HCT116 (cell line): ENCODE results near the gene CWH43.

ENCODE experiments used
- CBX3 ChIP-seq: IDR thresholded peaks from 2 replicates; pipeline ENCODE4 v1.6.1; 2012; ENCODE audit warnings: low read depth
- CTCF ChIP-seq, 3 experiments: fragments of 200-600 bp in 1 of 3; sonication (generic) in 1 of 3; IDR thresholded peaks in 2 of 3; conservative IDR thresholded peaks in 1 of 3; 2 replicates each; pipeline ENCODE4 v1.5.1; 2012 to 2017; ENCODE audit warnings: low read depth in 2 of 3, low read length in 2 of 3, antibody characterized with exemption in 1 of 3, borderline replicate concordance in 1 of 3, control low read depth in 1 of 3, mild to moderate bottlenecking in 1 of 3, mixed read lengths in 1 of 3, mixed run types in 1 of 3, moderate library complexity in 1 of 3; ENCODE audit not compliant: insufficient read depth in 1 of 3
- EZH2 ChIP-seq: fragments of 200-600 bp; sonication (generic); IDR thresholded peaks from 2 replicates; pipeline ENCODE4 v1.6.1; 2017; ENCODE audit warnings: antibody characterized with exemption, mixed run types
- JUND ChIP-seq: IDR thresholded peaks from 2 replicates; pipeline ENCODE4 v1.6.1; 2012
- POLR2A ChIP-seq: IDR thresholded peaks from 2 replicates; pipeline ENCODE4 v1.7.0; 2011; ENCODE audit warnings: borderline replicate concordance; ENCODE audit not compliant: insufficient read depth, insufficient read length; ENCODE audit errors: extremely low read depth
- POLR2AphosphoS5 ChIP-seq: IDR thresholded peaks from 2 replicates; pipeline ENCODE4 v1.6.1; 2011; ENCODE audit warnings: mild to moderate bottlenecking, low read depth, low read length, moderate library complexity
- RAD21 ChIP-seq: IDR thresholded peaks from 2 replicates; pipeline ENCODE4 v1.6.1; 2012; ENCODE audit warnings: low read depth, mild to moderate bottlenecking
- REST ChIP-seq: IDR thresholded peaks from 2 replicates; pipeline ENCODE4 v1.6.1; 2012; ENCODE audit warnings: low read depth
- SIN3A ChIP-seq: IDR thresholded peaks from 2 replicates; pipeline ENCODE4 v1.6.1; 2012; ENCODE audit warnings: low read depth
- SP1 ChIP-seq: IDR thresholded peaks from 2 replicates; pipeline ENCODE4 v1.6.1; 2012; ENCODE audit warnings: low read depth
- TCF7L2 ChIP-seq: IDR thresholded peaks from 2 replicates; pipeline ENCODE4 v1.7.0; 2011; ENCODE audit warnings: borderline replicate concordance, inconsistent platforms; ENCODE audit not compliant: insufficient read depth, insufficient read length; ENCODE audit errors: extremely low read depth
- ZBTB33 ChIP-seq: IDR thresholded peaks from 2 replicates; pipeline ENCODE4 v1.6.1; 2011; ENCODE audit warnings: mild to moderate bottlenecking, low read length, moderate library complexity; ENCODE audit not compliant: insufficient replicate concordance; ENCODE audit errors: extremely low read depth
- ZFX ChIP-seq: fragments of 450-650 bp; IDR thresholded peaks from 2 replicates; pipeline ENCODE4 v1.6.1; 2017
- TF ChIP-seq, protein P1 (sequence below): IDR thresholded peaks from 2 replicates; pipeline ENCODE4 v1.6.1; 2012

DNA sequence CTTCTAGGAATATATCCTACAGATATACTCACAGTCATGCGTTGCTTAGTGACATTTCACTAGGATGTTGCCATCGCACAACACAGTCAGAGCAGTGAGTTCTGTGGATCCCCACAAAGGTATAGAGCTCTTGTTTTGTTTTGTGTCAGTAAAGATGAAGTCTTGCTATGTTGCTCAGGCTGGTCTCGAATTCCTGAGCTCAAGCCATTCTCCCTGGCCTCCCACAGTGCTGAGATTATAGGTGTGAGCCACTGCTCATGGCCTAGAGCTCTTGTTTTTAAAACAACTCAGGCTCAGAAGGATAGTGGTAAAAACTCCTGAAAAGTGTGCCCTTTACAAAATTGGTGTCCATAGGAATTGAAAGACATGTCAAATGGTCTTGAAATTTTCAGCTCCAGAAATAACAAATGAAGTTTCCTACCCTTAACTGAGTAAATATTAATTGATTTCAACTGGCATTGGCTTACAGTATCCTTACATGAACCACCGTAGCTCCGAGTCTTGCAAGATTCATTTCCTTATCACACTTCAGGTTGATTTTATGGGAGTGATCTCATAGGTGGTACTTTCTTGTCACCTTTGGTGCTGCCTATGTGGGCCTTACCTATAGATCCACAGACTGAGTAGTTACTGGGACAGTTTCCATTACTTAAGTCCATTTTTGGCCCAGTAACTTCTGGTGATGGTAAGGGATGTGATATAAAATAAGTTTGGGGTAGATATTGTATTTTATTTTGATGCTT is 3.6 kb downstream of the CWH43 start:
- TF ChIP-seq POLR2AphosphoS5 = no peak
- no peak for TF ChIP-seq REST
- TF ChIP-seq CTCF (IDR thresholded peaks at IDR 0.05 in 2 of 3, conservative IDR thresholded peaks at IDR 0.05 in 1 of 3; ENCODE audit: borderline replicate concordance in 1 of 3, insufficient read depth in 1 of 3, low read depth in 2 of 3, low read length in 2 of 3) = no peak
- no peak for TF ChIP-seq RAD21
- TF ChIP-seq EZH2 = no peak
- no peak for TF ChIP-seq JUND
- no peak for TF ChIP-seq POLR2A
- TF ChIP-seq, protein P1, sequence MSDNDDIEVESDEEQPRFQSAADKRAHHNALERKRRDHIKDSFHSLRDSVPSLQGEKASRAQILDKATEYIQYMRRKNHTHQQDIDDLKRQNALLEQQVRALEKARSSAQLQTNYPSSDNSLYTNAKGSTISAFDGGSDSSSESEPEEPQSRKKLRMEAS = no peak
- TF ChIP-seq SIN3A = no peak
- no peak for TF ChIP-seq TCF7L2
- no peak for TF ChIP-seq ZFX
- TF ChIP-seq CBX3 = no peak
- TF ChIP-seq SP1 = no peak
- no peak for TF ChIP-seq ZBTB33
